ENCODE data around the gene HLA-DQA2. TPM values are rescaled to one million over a fixed set of nuclear protein-coding genes. Genes with fewer than 3 reads are reported as not detected.

The HLA-DQA2 gene
- not detected in 2 replicates for total RNA-seq

GRCh38 chr6:32741031-32741960 is at the start of gene HLA-DQA2:
HLA-DQA2 (plus strand) TSS chr6:32741391; CDS start chr6:32741444, 53 bp downstream.

DNA sequence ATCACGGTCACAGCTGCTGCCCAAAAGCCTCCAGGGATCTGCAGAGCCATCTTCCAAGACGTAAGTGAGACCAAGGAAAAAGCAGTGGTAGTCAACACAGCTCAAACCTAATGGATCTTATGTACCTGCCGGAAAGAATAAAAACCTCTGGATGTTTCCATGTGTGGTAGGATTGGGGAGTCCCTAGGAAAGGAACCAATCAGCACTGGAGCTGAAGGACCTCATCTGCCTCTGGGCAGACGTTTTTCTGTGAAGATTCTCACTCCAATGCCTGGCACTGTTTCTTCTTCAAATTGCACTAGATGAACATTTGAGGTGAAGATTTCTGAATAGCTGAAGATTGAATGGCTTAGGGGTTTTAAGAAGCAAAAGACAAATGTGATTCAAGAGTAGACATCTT is 22.2 kb downstream of the HLA-DQA2 start, which contains the start of gene HLA-DQB2:
Gene HLA-DQB2 (minus strand): TSS at position 112 of the 400 bp plus-strand sequence. CDS start 62 bp downstream, at position 50.

Other genes starting within 250 kb of the HLA-DQA2 start
- gene HLA-DRB5, start 211.1 kb upstream of the HLA-DQA2 start, total RNA-seq, result not detected in 2 replicates
- gene HLA-DRB1, start 151.5 kb upstream of the HLA-DQA2 start, total RNA-seq, result 0.16 and 0.38 TPM in 2 replicates
- not detected in 2 replicates for gene HLA-DQA1, start 104.0 kb upstream of the HLA-DQA2 start, total RNA-seq
- 1.0 TPM in 1 of 2 replicates, not detected in the other for gene HLA-DQB1, start 74.7 kb upstream of the HLA-DQA2 start, total RNA-seq
- 0.16 TPM in 1 of 2 replicates, not detected in the other for gene HLA-DQB2, start 22.1 kb downstream of the HLA-DQA2 start, total RNA-seq
- 0.16 TPM in 1 of 2 replicates, not detected in the other for gene HLA-DOB, start 75.6 kb downstream of the HLA-DQA2 start, total RNA-seq
- gene TAP2, start 97.3 kb downstream of the HLA-DQA2 start, total RNA-seq, result 11.3 and 38.3 TPM in 2 replicates
- 36.0 and 72.1 TPM in 2 replicates for gene PSMB8, start 102.7 kb downstream of the HLA-DQA2 start, total RNA-seq
- 32.8 and 46.4 TPM in 2 replicates for gene TAP1, start 112.3 kb downstream of the HLA-DQA2 start, total RNA-seq
- 7.0 and 16.7 TPM in 2 replicates for gene PSMB9, start 112.8 kb downstream of the HLA-DQA2 start, total RNA-seq
- gene HLA-DMB, start 199.6 kb downstream of the HLA-DQA2 start, total RNA-seq, result 0.65 and 2.5 TPM in 2 replicates
- 1.8 TPM in 1 of 2 replicates, not detected in the other for gene HLA-DMA, start 211.7 kb downstream of the HLA-DQA2 start, total RNA-seq
- 80.0 and 97.4 TPM in 2 replicates for gene BRD2, start 227.2 kb downstream of the HLA-DQA2 start, total RNA-seq